ENCODE results near the gene CCDC116.

The CCDC116 gene

GRCh38 chr22:21657360-21658032, 24.9 kb downstream of the CCDC116 start:
- TF ChIP-seq POLR2A (IDR thresholded peaks at IDR 0.05; ENCODE audit: extremely low read depth, insufficient read length) (peak; percentile 46), CTCF (IDR thresholded peaks at IDR 0.05; ENCODE audit: low read depth, low read length) (no peak), MYC (IDR thresholded peaks at IDR 0.05; ENCODE audit: low read depth, low read length) (no peak), MAX (IDR thresholded peaks at IDR 0.05; ENCODE audit: low read depth, low read length) (peak; percentile 44)
- peak; percentile 86 for DNase-seq (ENCODE audit: low read depth)
- peak overlapping the region; percentile 45 for H3K4me3 ChIP-seq (ENCODE audit: low read depth, low read length)

GRCh38 chr22:21659864-21660525, 27.4 kb downstream of the CCDC116 start:
- H3K4me3 ChIP-seq (ENCODE audit: low read depth, low read length), result no peak overlapping the region
- peak; percentile 28 for DNase-seq (ENCODE audit: low read depth)
- TF ChIP-seq MYC (IDR thresholded peaks at IDR 0.05; ENCODE audit: low read depth, low read length), result no peak
- no peak for TF ChIP-seq MAX (IDR thresholded peaks at IDR 0.05; ENCODE audit: low read depth, low read length)
- TF ChIP-seq CTCF (IDR thresholded peaks at IDR 0.05; ENCODE audit: low read depth, low read length), result no peak
- no peak for TF ChIP-seq POLR2A (IDR thresholded peaks at IDR 0.05; ENCODE audit: extremely low read depth, insufficient read length)

- no peak for DNase-seq (ENCODE audit: low read depth)
- TF ChIP-seq MYC (IDR thresholded peaks at IDR 0.05; ENCODE audit: low read depth, low read length) (no peak), POLR2A (IDR thresholded peaks at IDR 0.05; ENCODE audit: extremely low read depth, insufficient read length) (no peak), MAX (IDR thresholded peaks at IDR 0.05; ENCODE audit: low read depth, low read length) (no peak), CTCF (IDR thresholded peaks at IDR 0.05; ENCODE audit: low read depth, low read length) (no peak)
- no peak overlapping the region for H3K4me3 ChIP-seq (ENCODE audit: low read depth, low read length)
These were observed 28.3 kb downstream of the CCDC116 start for GRCh38 chr22:21660904-21661303.

GRCh38 chr22:21661991-21662390, 29.4 kb downstream of the CCDC116 start:
- TF ChIP-seq MYC (IDR thresholded peaks at IDR 0.05; ENCODE audit: low read depth, low read length) (no peak), MAX (IDR thresholded peaks at IDR 0.05; ENCODE audit: low read depth, low read length) (no peak), CTCF (IDR thresholded peaks at IDR 0.05; ENCODE audit: low read depth, low read length) (no peak), POLR2A (IDR thresholded peaks at IDR 0.05; ENCODE audit: extremely low read depth, insufficient read length) (no peak)
- H3K4me3 ChIP-seq (ENCODE audit: low read depth, low read length), result no peak overlapping the region

GRCh38 chr22:21663738-21664137, 31.2 kb downstream of the CCDC116 start:
- TF ChIP-seq POLR2A (IDR thresholded peaks at IDR 0.05; ENCODE audit: extremely low read depth, insufficient read length), result no peak
- no peak for TF ChIP-seq MAX (IDR thresholded peaks at IDR 0.05; ENCODE audit: low read depth, low read length)
- no peak for TF ChIP-seq CTCF (IDR thresholded peaks at IDR 0.05; ENCODE audit: low read depth, low read length)
- TF ChIP-seq MYC (IDR thresholded peaks at IDR 0.05; ENCODE audit: low read depth, low read length), result no peak
- no peak for DNase-seq (ENCODE audit: low read depth)
- no peak overlapping the region for H3K4me3 ChIP-seq (ENCODE audit: low read depth, low read length)

More at GRCh38 chr22:21661991-21662390, 29.4 kb downstream of the CCDC116 start:
- DNase-seq (ENCODE audit: low read depth), result no peak

Measured in NB4 (cell line).